Panc1 (cell line): ENCODE measurements around the gene PDP2. TPM values are rescaled to one million over a fixed set of nuclear protein-coding genes. Genes with fewer than 3 reads are reported as not detected.

Experiments used
- ATAC-seq: fragments of 200-7000 bp; cut with Tn5 transposase; 2 replicates; pipeline ENCODE4 v1.9.1; 2020; ENCODE audit warnings: mild to moderate bottlenecking, moderate library complexity
- BruUV-seq: library from RNA; stranded (reverse); fragments of 400-500 nt; replicated peaks from 2 replicates; lab custom pipeline; 2021; lab: Mats Ljungman, UMichigan
- CTCF ChIA-PET: fragments of 300-600 bp; sonication (Branson Sonifier 250); formaldehyde crosslinking; loops from one replicate; lab custom pipeline; 2022; ENCODE audit warnings: antibody characterized with exemption; lab: Charles Lee
- POLR2A ChIA-PET: fragments of 300-600 bp; sonication (Branson Sonifier 250); formaldehyde crosslinking; loops from one replicate; lab custom pipeline; 2022; ENCODE audit warnings: antibody characterized with exemption; lab: Charles Lee
- DNase-seq: peaks from one replicate; pipeline ENCODE4 v3.0.0-alpha.2; 2010; ENCODE audit warnings: low read depth, low spot score
- H3K27ac ChIP-seq: 2 replicates; pipeline ENCODE4 v1.5.1; 2011; ENCODE audit warnings: mild to moderate bottlenecking, low read length, inconsistent platforms
- H3K27me3 ChIP-seq: fragments of 200-500 bp; sonication (Bioruptor generic); 2 replicates; pipeline ENCODE4 v1.6.0; 2014; ENCODE audit warnings: low read length, inconsistent platforms; ENCODE audit not compliant: control insufficient read depth, insufficient read depth
- H3K36me3 ChIP-seq: fragments of 200-500 bp; sonication (Bioruptor generic); 2 replicates; pipeline ENCODE4 v1.5.1; 2014; ENCODE audit warnings: inconsistent platforms, mild to moderate bottlenecking, low read length, moderate library complexity; ENCODE audit not compliant: control insufficient read depth, insufficient read depth
- H3K4me1 ChIP-seq: 2 replicates; pipeline ENCODE4 v1.5.1; 2011; ENCODE audit warnings: inconsistent platforms, mild to moderate bottlenecking, low read length, moderate library complexity; ENCODE audit not compliant: control insufficient read depth, insufficient read depth
- H3K4me3 ChIP-seq, 2 experiments: 2 replicates each; pipeline ENCODE4 v1.5.1; 2011 to 2012; ENCODE audit warnings: low read depth in 2 of 2, low read length in 2 of 2, mild to moderate bottlenecking in 2 of 2, inconsistent platforms in 1 of 2, moderate library complexity in 1 of 2
- H3K9me3 ChIP-seq: fragments of 200-500 bp; sonication (Bioruptor generic); 2 replicates; pipeline ENCODE4 v1.5.1; 2014; ENCODE audit warnings: low read depth, mild to moderate bottlenecking, inconsistent platforms, low read length, moderate library complexity; ENCODE audit not compliant: control insufficient read depth, insufficient read depth
- CTCF ChIP-seq: fragments of 450-650 bp; IDR thresholded peaks from 2 replicates; pipeline ENCODE4 v1.5.1; 2017; ENCODE audit warnings: mild to moderate bottlenecking
- POLR2AphosphoS5 ChIP-seq: IDR thresholded peaks from 2 replicates; pipeline ENCODE4 v1.6.1; 2012; ENCODE audit warnings: mild to moderate bottlenecking, low read depth, low read length, moderate library complexity
- SIN3A ChIP-seq: IDR thresholded peaks from 2 replicates; pipeline ENCODE4 v1.6.1; 2012; ENCODE audit warnings: low read depth, mild to moderate bottlenecking, low read length, moderate library complexity, borderline replicate concordance; ENCODE audit not compliant: insufficient read depth
- TCF7L2 ChIP-seq: IDR thresholded peaks from 2 replicates; pipeline ENCODE4 v1.6.1; 2011; ENCODE audit warnings: mild to moderate bottlenecking, low read depth, low read length, inconsistent platforms
- in situ Hi-C: cut with HindIII; loops from 2 replicates; pipeline ENCODE4 v1.10.0; 2016; ENCODE audit warnings: low sequenced_read_pairs, low pct_unique_long_range_greater_than_20kb
- intact Hi-C: fragments of 100-400 bp; cut with micrococcal nuclease; formaldehyde crosslinking; loops from one replicate; pipeline ENCODE4 v1.10.0; 2022; ENCODE audit not compliant: unreplicated experiment
- total RNA-seq: library from RNA; stranded (reverse); gene quantifications from one replicate; pipeline ENCODE4 v1.2.1, GENCODE V29; 2021; ENCODE audit not compliant: unreplicated experiment
- TF ChIP-seq, protein P1 (sequence below), 2 experiments: IDR thresholded peaks; 2 replicates each; pipeline ENCODE4 v1.6.1; 2011 to 2012; ENCODE audit warnings: low read depth in 2 of 2, control low read depth in 1 of 2, low read length in 1 of 2, mild to moderate bottlenecking in 1 of 2, moderate library complexity in 1 of 2; ENCODE audit not compliant: insufficient read depth in 1 of 2

PDP2 gene
- total RNA-seq, 1 experiment from 2014 or later: 15.9 TPM

GRCh38 chr16:66881560-66881959, 1.2 kb downstream of the PDP2 start:
- no peaks in the 10 kb centered on the region for H3K9me3 ChIP-seq
- H3K27ac ChIP-seq: no peak overlapping the region
- TF ChIP-seq CTCF (no peak), SIN3A (no peak), POLR2AphosphoS5 (no peak), TCF7L2 (no peak)
- TF ChIP-seq, protein P1, sequence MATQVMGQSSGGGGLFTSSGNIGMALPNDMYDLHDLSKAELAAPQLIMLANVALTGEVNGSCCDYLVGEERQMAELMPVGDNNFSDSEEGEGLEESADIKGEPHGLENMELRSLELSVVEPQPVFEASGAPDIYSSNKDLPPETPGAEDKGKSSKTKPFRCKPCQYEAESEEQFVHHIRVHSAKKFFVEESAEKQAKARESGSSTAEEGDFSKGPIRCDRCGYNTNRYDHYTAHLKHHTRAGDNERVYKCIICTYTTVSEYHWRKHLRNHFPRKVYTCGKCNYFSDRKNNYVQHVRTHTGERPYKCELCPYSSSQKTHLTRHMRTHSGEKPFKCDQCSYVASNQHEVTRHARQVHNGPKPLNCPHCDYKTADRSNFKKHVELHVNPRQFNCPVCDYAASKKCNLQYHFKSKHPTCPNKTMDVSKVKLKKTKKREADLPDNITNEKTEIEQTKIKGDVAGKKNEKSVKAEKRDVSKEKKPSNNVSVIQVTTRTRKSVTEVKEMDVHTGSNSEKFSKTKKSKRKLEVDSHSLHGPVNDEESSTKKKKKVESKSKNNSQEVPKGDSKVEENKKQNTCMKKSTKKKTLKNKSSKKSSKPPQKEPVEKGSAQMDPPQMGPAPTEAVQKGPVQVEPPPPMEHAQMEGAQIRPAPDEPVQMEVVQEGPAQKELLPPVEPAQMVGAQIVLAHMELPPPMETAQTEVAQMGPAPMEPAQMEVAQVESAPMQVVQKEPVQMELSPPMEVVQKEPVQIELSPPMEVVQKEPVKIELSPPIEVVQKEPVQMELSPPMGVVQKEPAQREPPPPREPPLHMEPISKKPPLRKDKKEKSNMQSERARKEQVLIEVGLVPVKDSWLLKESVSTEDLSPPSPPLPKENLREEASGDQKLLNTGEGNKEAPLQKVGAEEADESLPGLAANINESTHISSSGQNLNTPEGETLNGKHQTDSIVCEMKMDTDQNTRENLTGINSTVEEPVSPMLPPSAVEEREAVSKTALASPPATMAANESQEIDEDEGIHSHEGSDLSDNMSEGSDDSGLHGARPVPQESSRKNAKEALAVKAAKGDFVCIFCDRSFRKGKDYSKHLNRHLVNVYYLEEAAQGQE (IDR thresholded peaks at IDR 0.05; ENCODE audit: insufficient read depth in 1 of 2, low read depth in 2 of 2, low read length in 1 of 2): no peak
- H3K4me1 ChIP-seq: peaks cover 12% of the 10 kb centered on the region; the same call in 1 of the 2 replicates
- no peak for ATAC-seq
- in situ Hi-C loops (no loop called here), intact Hi-C loops (no loop called here)
- no TSS peak for BruUV-seq
- POLR2A ChIA-PET: no interaction called here
- H3K36me3 ChIP-seq: no peaks in the 10 kb centered on the region
- CTCF ChIA-PET: interaction anchor here (1.1 to 1.4 kb wide), 2 partner anchors 14 to 19 kb away, joined by 3 read pairs; no protein-coding TSS in a partner anchor
- DNase-seq: no peak
- H3K4me3 ChIP-seq: peak overlapping the region; percentile 69 to 81
- H3K27me3 ChIP-seq: no peaks in the 10 kb centered on the region

DNA sequence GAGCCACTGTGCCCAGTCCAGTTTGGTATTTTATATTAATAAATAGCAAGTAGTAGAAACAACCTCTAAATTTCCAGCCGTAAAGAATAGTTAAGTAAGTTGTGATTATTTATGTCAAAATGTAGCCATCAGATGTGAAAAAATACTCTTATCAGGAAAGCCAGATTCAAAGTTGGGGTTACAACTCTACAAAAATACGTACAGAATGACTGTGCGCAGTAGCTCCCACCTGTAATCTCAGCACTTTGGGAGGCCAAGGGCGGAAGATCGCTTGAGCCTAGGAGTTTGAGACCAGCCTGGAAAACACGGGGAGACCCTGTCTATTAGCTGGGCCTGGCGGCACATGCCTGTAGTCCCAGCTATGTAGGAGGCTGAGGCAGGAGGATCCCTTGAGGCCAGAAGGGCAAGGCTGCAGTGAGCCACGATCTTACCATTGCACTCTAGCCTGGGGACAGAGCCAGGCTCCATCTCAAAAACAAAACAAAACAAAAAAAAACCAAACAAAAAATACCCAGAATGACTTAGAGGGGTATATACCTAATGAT, 1.7 kb downstream of the PDP2 start:
- TF ChIP-seq, protein P1 (IDR thresholded peaks at IDR 0.05; ENCODE audit: insufficient read depth in 1 of 2, low read depth in 2 of 2, low read length in 1 of 2): no peak
- TF ChIP-seq SIN3A: no peak
- in situ Hi-C loops: no loop called here
- no peaks in the 10 kb centered on the region for H3K27me3 ChIP-seq
- ATAC-seq (no peak), DNase-seq (no peak)
- CTCF ChIA-PET: no interaction called here
- no peaks in the 10 kb centered on the region for H3K9me3 ChIP-seq
- H3K4me1 ChIP-seq: peaks cover 12% of the 10 kb centered on the region; the same call in 1 of the 2 replicates
- intact Hi-C loops: no loop called here
- H3K27ac ChIP-seq: no peak overlapping the region
- peak overlapping the region in 1 of 2 experiments; percentile 69; a peak in 1 of 4 replicates for H3K4me3 ChIP-seq
- no peaks in the 10 kb centered on the region for H3K36me3 ChIP-seq
- BruUV-seq: no TSS peak
- POLR2A ChIA-PET: no interaction called here
